ENCODE measurements around the gene EXOC6B.

GRCh38 chr2:72238311-72238710 is 587.5 kb downstream of the EXOC6B start:
- TF ChIP-seq ZNF8 (CRISPR knock-in tag; IDR thresholded peaks at IDR 0.05) (no peak), TCF4 (CRISPR knock-in tag; IDR thresholded peaks at IDR 0.05; ENCODE audit: borderline replicate concordance) (no peak), PATZ1 (CRISPR knock-in tag; IDR thresholded peaks at IDR 0.05; ENCODE audit: borderline replicate concordance) (no peak), ZC3H10 (CRISPR knock-in tag; IDR thresholded peaks at IDR 0.05) (no peak), RARB (CRISPR knock-in tag; IDR thresholded peaks at IDR 0.05) (no peak), CREB5 (CRISPR knock-in tag; IDR thresholded peaks at IDR 0.05; ENCODE audit: low read depth) (no peak), ESRRG (CRISPR knock-in tag; IDR thresholded peaks at IDR 0.05) (no peak), ZNF565 (CRISPR knock-in tag; conservative IDR thresholded peaks at IDR 0.05; ENCODE audit: low read depth) (no peak)

Data from SK-N-SH treated with all-trans-retinoic acid at 6 μM for 48 hours (cell line).